ENCODE measurements around the gene CHST2.

The CHST2 gene

GRCh38 chr3:143084856-143085731 is 34.5 kb upstream of the CHST2 start:
- no peak for DNase-seq
- peaks cover 29 to 46% of the 10 kb centered on the region in 2 donors for H3K27me3 Mint-ChIP-seq
- H3K9me3 Mint-ChIP-seq, result no peaks in the 10 kb centered on the region
- no peaks in the 10 kb centered on the region for H3K36me3 Mint-ChIP-seq (ENCODE audit: insufficient read depth)
- no peak overlapping the region for H3K27ac Mint-ChIP-seq
- no peak overlapping the region for H3K4me3 Mint-ChIP-seq
- H3K4me1 Mint-ChIP-seq (ENCODE audit: low read depth in 2 of 2), result peaks cover 6 to 10% of the 10 kb centered on the region in 2 donors
- no peak for ATAC-seq (replicated peaks)

DNA sequence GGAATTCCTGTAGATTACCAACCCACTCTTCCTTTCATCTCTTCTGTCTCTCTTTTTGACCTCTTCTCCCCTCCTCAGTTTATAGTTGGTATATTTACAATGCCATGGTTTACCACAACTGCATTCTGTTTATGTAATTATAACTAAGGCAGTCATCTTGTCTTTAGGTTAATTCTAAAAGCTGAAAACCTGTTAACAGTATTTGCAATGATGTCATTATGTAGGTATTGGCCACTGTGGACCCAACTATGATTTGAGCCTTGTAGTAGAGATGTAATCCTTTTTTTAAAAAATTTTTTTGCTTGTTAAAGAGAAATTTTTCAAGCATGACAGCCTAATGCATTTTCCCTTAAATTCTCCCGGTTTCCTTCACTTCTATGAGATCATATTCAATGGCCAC is 30.7 kb upstream of the CHST2 start:
- Mint-ChIP-seq H3K9me3 (no peaks in the 10 kb centered on the region), H3K36me3 (ENCODE audit: insufficient read depth) (no peaks in the 10 kb centered on the region), H3K27ac (no peak overlapping the region), H3K4me1 (ENCODE audit: low read depth in 2 of 2) (no peaks in the 10 kb centered on the region), H3K27me3 (peaks cover 8 to 24% of the 10 kb centered on the region in 2 donors), H3K4me3 (no peak overlapping the region)
- no peak for ATAC-seq (replicated peaks)
- no peak for DNase-seq

- no peak overlapping the region for H3K4me3 Mint-ChIP-seq
- peak overlapping the region in 1 of 2 donors; percentile 19 for H3K27ac Mint-ChIP-seq
- H3K4me1 Mint-ChIP-seq (ENCODE audit: low read depth in 2 of 2), result no peaks in the 10 kb centered on the region
- H3K36me3 Mint-ChIP-seq (ENCODE audit: insufficient read depth), result no peaks in the 10 kb centered on the region
- no peaks in the 10 kb centered on the region for H3K9me3 Mint-ChIP-seq
- ATAC-seq (replicated peaks), result no peak
- DNase-seq, result no peak
- H3K27me3 Mint-ChIP-seq, result peaks cover under 1 to 21% of the 10 kb centered on the region in 2 donors
Observed at GRCh38 chr3:143089965-143090364, 29.6 kb upstream of the CHST2 start.

- DNase-seq, result no peak
- H3K4me1 Mint-ChIP-seq (ENCODE audit: low read depth in 2 of 2), result no peaks in the 10 kb centered on the region
- H3K4me3 Mint-ChIP-seq, result no peak overlapping the region
- peak overlapping the region in 1 of 2 donors; percentile 19 for H3K27ac Mint-ChIP-seq
- H3K36me3 Mint-ChIP-seq (ENCODE audit: insufficient read depth), result no peaks in the 10 kb centered on the region
- H3K9me3 Mint-ChIP-seq, result no peaks in the 10 kb centered on the region
- ATAC-seq (replicated peaks), result no peak
- peaks cover 0 to 22% of the 10 kb centered on the region in 2 donors for H3K27me3 Mint-ChIP-seq
Observed at GRCh38 chr3:143090486-143090885, 29.1 kb upstream of the CHST2 start.

DNA sequence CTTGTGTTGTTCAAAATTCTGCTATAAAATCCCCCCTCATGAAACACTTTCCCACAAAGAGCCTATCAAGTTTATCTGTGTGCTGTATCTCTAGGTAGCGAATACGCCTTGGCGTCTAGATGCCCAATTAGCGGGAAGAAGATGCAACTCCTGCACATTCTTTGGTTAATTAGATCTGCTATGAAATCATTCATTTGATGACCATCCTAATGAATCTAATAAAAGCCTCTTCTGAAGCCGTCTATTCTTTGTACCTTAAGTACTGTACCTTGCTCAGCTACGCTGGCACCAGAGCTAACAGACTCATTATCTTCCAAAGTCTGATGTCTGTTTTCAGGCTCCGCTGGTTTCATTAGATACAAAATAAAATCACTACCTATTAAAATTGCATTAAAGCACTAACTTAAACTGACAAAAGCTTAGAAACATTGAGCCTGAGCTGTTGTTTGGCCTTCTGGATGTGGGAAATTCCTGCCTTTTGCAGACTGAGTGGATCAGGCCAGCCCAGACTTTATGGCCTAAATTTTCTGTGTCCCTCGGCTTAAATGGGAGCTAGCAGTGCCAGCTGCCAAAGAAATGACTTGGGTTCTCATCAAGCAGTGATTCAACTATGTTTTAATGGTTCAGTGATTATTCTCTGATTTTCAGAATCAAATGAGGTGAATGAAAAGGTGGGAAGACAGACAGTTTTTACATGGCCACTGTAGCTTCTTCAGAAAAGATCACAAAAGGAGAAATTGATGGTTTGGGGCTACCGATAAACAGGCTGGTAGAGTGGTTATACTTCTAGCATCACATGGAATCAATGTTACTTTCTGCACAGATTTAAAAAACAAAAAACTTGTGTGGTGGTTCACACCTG is 28.4 kb upstream of the CHST2 start:
- no peak for ATAC-seq (replicated peaks)
- no peak overlapping the region for H3K4me3 Mint-ChIP-seq
- H3K4me1 Mint-ChIP-seq (ENCODE audit: low read depth in 2 of 2), result no peaks in the 10 kb centered on the region
- peaks cover 0 to 22% of the 10 kb centered on the region in 2 donors for H3K27me3 Mint-ChIP-seq
- no peak for DNase-seq
- no peak overlapping the region for H3K27ac Mint-ChIP-seq
- no peaks in the 10 kb centered on the region for H3K36me3 Mint-ChIP-seq (ENCODE audit: insufficient read depth)
- no peaks in the 10 kb centered on the region for H3K9me3 Mint-ChIP-seq

- no peak for DNase-seq
- no peak overlapping the region for H3K4me3 Mint-ChIP-seq
- no peak overlapping the region for H3K27ac Mint-ChIP-seq
- H3K9me3 Mint-ChIP-seq, result no peaks in the 10 kb centered on the region
- H3K4me1 Mint-ChIP-seq (ENCODE audit: low read depth in 2 of 2), result no peaks in the 10 kb centered on the region
- no peaks in the 10 kb centered on the region for H3K36me3 Mint-ChIP-seq (ENCODE audit: insufficient read depth)
- ATAC-seq (replicated peaks), result no peak
- H3K27me3 Mint-ChIP-seq, result peaks cover 0 to 22% of the 10 kb centered on the region in 2 donors
Observed at GRCh38 chr3:143092191-143092590, 27.4 kb upstream of the CHST2 start.

DNA sequence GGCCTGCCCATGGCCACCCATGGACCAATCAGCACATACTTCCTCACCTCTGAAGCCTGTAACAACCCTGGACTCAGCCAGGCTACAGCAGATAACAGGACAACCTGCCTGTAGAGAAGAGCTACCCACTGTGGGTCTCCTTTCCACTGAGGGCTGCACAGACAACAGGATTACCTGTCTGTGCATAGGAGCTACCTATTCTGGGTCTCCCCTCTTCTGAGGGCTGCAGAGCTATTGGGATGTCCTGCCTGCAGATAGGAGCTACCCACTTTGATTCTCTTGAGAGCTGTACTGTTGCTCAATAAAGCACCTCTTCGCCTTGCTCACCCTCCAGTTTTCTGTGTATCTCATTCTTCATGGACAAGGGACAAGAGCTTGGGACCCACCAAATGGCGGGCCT is 23.8 kb upstream of the CHST2 start:
- no peaks in the 10 kb centered on the region for H3K9me3 Mint-ChIP-seq
- ATAC-seq (replicated peaks) (no peak), DNase-seq (no peak)
- H3K36me3 Mint-ChIP-seq (ENCODE audit: insufficient read depth), result no peaks in the 10 kb centered on the region
- no peak overlapping the region for H3K4me3 Mint-ChIP-seq
- H3K27ac Mint-ChIP-seq, result no peak overlapping the region
- peaks cover 10 to 29% of the 10 kb centered on the region in 2 donors for H3K27me3 Mint-ChIP-seq
- H3K4me1 Mint-ChIP-seq (ENCODE audit: low read depth in 2 of 2), result no peaks in the 10 kb centered on the region

DNA sequence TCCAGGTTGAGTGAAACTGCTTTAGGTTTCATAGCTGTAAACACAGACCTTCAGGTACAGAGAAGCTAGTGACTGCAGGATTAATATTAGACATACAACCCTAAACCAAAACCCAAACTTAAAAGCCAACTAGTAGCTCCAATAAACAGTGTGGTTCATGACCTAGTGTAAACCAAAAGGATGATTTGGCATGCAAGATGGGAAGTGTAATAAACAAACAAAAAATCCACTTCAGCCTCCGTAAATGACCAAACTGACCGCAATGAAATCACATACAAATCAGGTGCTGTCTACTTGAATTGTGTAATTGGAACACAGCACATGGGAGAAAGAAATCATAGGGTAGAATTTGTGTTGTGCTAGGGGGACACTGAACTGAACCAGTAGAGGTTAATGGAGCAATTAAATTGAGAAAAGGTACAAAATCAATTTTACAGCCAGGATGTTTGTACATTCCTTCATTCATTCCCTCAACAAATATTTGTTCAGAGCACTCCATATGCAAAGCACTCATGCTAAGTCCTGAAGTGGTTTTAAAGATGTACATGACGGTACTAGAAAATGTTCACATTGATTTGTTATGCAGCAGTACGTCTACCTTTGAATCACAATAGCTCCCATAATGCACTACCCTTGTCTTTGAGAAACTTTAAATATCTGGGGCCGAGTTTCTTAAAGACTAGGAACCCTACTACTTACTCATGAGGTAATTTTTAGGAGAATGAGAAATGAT is 21.4 kb upstream of the CHST2 start:
- H3K27me3 Mint-ChIP-seq, result peaks cover 32 to 47% of the 10 kb centered on the region in 2 donors
- no peak for ATAC-seq (replicated peaks)
- no peaks in the 10 kb centered on the region for H3K9me3 Mint-ChIP-seq
- no peaks in the 10 kb centered on the region for H3K4me1 Mint-ChIP-seq (ENCODE audit: low read depth in 2 of 2)
- no peak overlapping the region for H3K27ac Mint-ChIP-seq
- no peak overlapping the region for H3K4me3 Mint-ChIP-seq
- H3K36me3 Mint-ChIP-seq (ENCODE audit: insufficient read depth), result no peaks in the 10 kb centered on the region
- DNase-seq, result no peak

DNA sequence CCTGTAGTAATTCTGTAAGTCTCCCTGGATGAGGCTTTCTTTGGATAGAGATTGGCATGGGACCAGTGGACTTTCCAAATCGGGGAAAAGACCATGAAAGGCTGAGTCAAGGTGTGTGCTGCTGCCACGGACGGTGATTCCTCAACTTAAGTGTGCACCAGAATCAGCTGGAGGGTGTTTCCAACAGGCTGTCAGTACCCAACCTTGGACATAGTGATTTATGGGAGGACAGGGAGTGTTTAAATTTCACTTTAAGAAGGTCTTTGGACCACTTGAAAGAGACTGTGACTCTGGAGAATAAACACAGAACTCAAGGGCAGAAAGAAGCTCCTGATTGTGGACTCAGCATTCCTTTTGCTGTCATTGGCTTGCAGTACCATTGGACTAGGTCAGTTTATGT is 20.4 kb upstream of the CHST2 start:
- DNase-seq, result no peak
- Mint-ChIP-seq H3K27ac (no peak overlapping the region), H3K9me3 (peaks cover 0 to 2% of the 10 kb centered on the region in 2 donors), H3K4me3 (no peak overlapping the region), H3K36me3 (ENCODE audit: insufficient read depth) (no peaks in the 10 kb centered on the region), H3K4me1 (ENCODE audit: low read depth in 2 of 2) (no peaks in the 10 kb centered on the region), H3K27me3 (peaks cover 40 to 56% of the 10 kb centered on the region in 2 donors)
- no peak for ATAC-seq (replicated peaks)

DNA sequence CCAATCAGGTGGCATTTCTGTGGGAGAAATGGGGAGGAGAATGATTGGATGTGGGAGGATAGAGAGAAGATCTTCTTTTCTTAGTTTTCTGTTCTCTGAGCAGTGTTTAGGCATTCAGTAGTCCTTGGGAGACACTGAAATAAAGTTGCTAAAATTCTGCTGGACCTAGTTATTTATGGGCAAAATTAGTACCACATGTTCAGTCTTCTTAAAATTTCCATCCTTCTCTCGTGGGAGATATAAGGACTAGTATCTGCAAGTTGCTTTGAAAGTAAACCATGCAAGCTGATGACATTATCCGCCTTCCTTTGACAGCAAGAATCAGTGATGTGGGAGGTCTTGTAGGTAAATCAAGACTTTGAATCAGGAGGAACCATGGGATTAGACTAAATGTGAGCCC is 19.9 kb upstream of the CHST2 start:
- peaks cover 2% of the 10 kb centered on the region in 2 donors for H3K9me3 Mint-ChIP-seq
- ATAC-seq (replicated peaks), result no peak

GRCh38 chr3:143100451-143100850 is 19.1 kb upstream of the CHST2 start:
- ATAC-seq (replicated peaks) (no peak), DNase-seq (no peak)
- Mint-ChIP-seq H3K9me3 (peaks cover 2 to 8% of the 10 kb centered on the region in 2 donors), H3K27ac (no peak overlapping the region), H3K4me1 (ENCODE audit: low read depth in 2 of 2) (no peaks in the 10 kb centered on the region), H3K27me3 (peaks cover 50 to 57% of the 10 kb centered on the region in 2 donors), H3K36me3 (ENCODE audit: insufficient read depth) (no peaks in the 10 kb centered on the region), H3K4me3 (no peak overlapping the region)

More for the DNA sequence above, 19.9 kb upstream of the CHST2 start:
- DNase-seq, result no peak
- peaks cover 44 to 55% of the 10 kb centered on the region in 2 donors for H3K27me3 Mint-ChIP-seq
- no peak overlapping the region for H3K27ac Mint-ChIP-seq
- H3K36me3 Mint-ChIP-seq (ENCODE audit: insufficient read depth), result no peaks in the 10 kb centered on the region
- no peaks in the 10 kb centered on the region for H3K4me1 Mint-ChIP-seq (ENCODE audit: low read depth in 2 of 2)
- no peak overlapping the region for H3K4me3 Mint-ChIP-seq

DNA sequence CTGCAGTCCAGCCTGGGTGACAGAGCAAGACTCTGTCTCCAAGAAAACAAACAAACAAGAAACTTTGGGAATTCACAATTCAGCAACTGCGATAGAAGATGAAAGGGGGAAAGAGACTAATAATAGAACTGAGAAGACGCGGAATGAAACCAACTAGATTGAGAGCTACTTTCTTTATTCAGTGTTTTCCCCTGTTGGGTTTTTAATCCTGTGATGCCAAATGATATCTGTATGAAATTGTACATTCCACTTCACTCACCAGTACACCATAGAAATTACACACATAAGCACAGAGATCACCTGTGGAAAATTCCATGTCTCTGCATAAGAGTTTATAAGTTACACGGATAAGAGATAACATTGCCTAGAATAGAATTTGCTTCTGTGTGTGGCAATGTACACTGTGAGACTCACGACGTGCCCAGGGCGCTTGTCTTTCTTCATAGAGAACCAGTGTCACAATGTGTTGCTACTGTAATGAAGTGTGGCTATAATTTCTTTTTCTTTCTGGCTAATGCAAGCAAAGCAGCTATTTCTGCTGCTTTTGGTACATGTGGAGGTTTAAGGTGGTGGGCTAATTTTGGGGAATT is 17.7 kb upstream of the CHST2 start:
- Mint-ChIP-seq H3K9me3 (peaks cover 2 to 8% of the 10 kb centered on the region in 2 donors), H3K27me3 (peaks cover 61 to 63% of the 10 kb centered on the region in 2 donors), H3K27ac (no peak overlapping the region), H3K36me3 (ENCODE audit: insufficient read depth) (no peaks in the 10 kb centered on the region), H3K4me1 (ENCODE audit: low read depth in 2 of 2) (no peaks in the 10 kb centered on the region), H3K4me3 (no peak overlapping the region)
- ATAC-seq (replicated peaks) (no peak), DNase-seq (no peak)

DNA sequence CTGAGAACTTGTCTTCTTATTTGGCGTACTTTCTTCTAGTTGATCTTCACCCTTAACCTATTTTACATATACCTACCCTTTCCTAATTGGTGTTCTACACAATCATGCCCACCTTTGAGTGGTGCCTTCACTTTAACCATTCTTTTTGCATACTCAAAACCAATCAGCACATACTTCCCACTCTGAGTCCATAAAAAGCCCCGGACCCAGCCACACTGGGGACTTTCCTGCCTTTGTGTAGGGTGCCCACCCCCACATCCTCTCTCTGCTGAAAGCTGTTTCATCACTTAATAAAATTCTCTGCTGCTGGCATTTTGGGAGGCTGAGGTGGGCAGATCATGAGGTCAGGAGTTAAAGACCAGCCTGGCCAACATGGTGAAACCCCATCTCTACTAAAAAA is 15.9 kb upstream of the CHST2 start:
- DNase-seq (no peak), ATAC-seq (replicated peaks) (no peak)
- no peaks in the 10 kb centered on the region for H3K4me1 Mint-ChIP-seq (ENCODE audit: low read depth in 2 of 2)
- no peak overlapping the region for H3K4me3 Mint-ChIP-seq
- peaks cover 61 to 63% of the 10 kb centered on the region in 2 donors for H3K27me3 Mint-ChIP-seq
- H3K27ac Mint-ChIP-seq, result no peak overlapping the region
- H3K36me3 Mint-ChIP-seq (ENCODE audit: insufficient read depth), result no peaks in the 10 kb centered on the region
- H3K9me3 Mint-ChIP-seq, result peaks cover 2 to 8% of the 10 kb centered on the region in 2 donors
